AG09309 (cell line): ENCODE measurements around the gene SORBS2.

Source experiments
- DNase-seq: peaks from one replicate; pipeline ENCODE4 v3.0.0-alpha.2; 2010; ENCODE audit warnings: low read depth
- H3K4me3 ChIP-seq: 2 replicates; pipeline ENCODE4 v1.5.1; 2011; ENCODE audit warnings: mild to moderate bottlenecking, low read depth, low read length, moderate library complexity; ENCODE audit not compliant: control insufficient read depth
- CTCF ChIP-seq: IDR thresholded peaks from 2 replicates; pipeline ENCODE4 v1.5.1; 2011; ENCODE audit warnings: mild to moderate bottlenecking, low read depth, low read length, inconsistent platforms; ENCODE audit not compliant: insufficient read depth, control insufficient read depth; ENCODE audit errors: missing control alignments

SORBS2 gene

GRCh38 chr4:185567381-185568376 lies 244.3 kb downstream of the SORBS2 start:
- no peak for TF ChIP-seq CTCF
- no peak for DNase-seq
- H3K4me3 ChIP-seq = no peak overlapping the region

GRCh38 chr4:185566972-185567371 lies 245.0 kb downstream of the SORBS2 start:
- no peak for TF ChIP-seq CTCF
- no peak for DNase-seq
- no peak overlapping the region for H3K4me3 ChIP-seq

DNA sequence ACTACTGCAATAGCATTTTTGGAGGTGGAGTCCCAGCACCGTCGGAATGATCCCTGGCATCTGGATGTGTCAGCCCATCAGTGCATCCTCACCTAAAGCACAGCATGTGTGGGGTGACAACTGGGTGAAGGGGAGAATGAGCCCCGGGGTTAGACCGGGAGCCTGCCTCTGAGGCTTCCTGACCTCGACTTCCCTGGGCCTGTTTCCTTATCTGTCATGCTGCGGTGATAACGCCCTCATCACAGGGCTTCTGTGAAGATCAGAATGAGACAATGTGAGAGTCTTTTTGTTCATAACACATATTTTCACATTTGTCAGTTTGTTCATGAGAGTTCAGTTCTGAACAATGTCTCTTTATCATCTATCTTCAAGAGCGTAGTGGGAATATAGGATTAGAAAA lies 245.6 kb downstream of the SORBS2 start:
- DNase-seq = no peak
- TF ChIP-seq CTCF = no peak
- no peak overlapping the region for H3K4me3 ChIP-seq

GRCh38 chr4:185565696-185566095 lies 246.3 kb downstream of the SORBS2 start:
- DNase-seq = no peak

DNA sequence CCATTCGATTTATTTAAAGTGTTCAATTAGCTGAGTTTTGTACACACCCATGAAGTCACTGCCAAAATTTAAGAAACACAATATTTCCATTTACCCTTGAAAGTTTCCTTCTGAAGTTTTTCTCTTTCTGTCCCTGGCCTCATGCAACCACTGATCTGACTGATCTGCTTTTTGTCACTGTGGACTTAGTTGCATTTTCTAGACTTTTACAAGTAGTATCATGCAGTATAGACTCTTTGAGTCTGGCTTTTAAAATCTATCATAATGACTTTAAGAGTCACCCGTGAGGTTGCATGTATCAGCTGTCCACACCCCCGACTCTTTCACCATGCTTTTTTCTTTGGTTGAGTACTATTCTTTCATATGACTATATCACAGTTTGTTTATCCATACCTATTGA lies 247.6 kb downstream of the SORBS2 start:
- no peak for TF ChIP-seq CTCF
- no peak for DNase-seq
- no peak overlapping the region for H3K4me3 ChIP-seq

More at GRCh38 chr4:185565696-185566095, 246.3 kb downstream of the SORBS2 start:
- TF ChIP-seq CTCF = no peak
- H3K4me3 ChIP-seq = no peak overlapping the region

GRCh38 chr4:185562531-185562930 lies 249.5 kb downstream of the SORBS2 start:
- no peak overlapping the region for H3K4me3 ChIP-seq
- TF ChIP-seq CTCF = no peak
- no peak for DNase-seq
